ENCODE results near the gene CD37.

DNA sequence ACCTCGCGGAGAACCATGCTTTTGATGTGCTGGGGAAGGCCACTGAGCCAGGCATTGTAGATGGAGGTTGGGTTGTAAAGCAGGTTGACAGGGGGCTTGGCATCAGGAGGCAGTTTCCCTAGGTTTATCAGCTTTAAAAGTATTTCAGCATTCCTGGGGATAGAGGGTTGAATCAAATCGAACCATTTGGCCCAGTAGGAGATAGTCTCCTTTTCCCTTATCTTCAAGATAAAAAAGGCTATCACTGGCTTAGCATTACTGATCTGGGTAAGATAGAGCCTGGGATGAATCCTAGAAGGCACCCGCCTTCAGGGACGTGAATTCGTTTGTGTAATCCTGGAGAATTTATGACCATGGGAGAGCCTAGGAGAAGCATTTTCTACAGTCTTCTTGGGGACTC, 40.8 kb upstream of the CD37 start:
- TF ChIP-seq, protein P1, sequence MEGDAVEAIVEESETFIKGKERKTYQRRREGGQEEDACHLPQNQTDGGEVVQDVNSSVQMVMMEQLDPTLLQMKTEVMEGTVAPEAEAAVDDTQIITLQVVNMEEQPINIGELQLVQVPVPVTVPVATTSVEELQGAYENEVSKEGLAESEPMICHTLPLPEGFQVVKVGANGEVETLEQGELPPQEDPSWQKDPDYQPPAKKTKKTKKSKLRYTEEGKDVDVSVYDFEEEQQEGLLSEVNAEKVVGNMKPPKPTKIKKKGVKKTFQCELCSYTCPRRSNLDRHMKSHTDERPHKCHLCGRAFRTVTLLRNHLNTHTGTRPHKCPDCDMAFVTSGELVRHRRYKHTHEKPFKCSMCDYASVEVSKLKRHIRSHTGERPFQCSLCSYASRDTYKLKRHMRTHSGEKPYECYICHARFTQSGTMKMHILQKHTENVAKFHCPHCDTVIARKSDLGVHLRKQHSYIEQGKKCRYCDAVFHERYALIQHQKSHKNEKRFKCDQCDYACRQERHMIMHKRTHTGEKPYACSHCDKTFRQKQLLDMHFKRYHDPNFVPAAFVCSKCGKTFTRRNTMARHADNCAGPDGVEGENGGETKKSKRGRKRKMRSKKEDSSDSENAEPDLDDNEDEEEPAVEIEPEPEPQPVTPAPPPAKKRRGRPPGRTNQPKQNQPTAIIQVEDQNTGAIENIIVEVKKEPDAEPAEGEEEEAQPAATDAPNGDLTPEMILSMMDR (IDR thresholded peaks at IDR 0.05): no peak
- no peak for TF ChIP-seq POLR2A (IDR thresholded peaks at IDR 0.05)
- TF ChIP-seq POLR2AphosphoS5 (IDR thresholded peaks at IDR 0.05): no peak
- TF ChIP-seq EP300 (IDR thresholded peaks at IDR 0.05): no peak
